H1 (cell line): Measurements from ENCODE around the gene IQSEC3. TPM values are rescaled to one million over a fixed set of nuclear protein-coding genes. Genes with fewer than 3 reads are reported as not detected.

Source experiments
- CTCF ChIA-PET: fragments of 300-600 bp; sonication (Branson Sonifier 250); formaldehyde crosslinking; loops from one replicate; lab custom pipeline; 2021; ENCODE audit not compliant: partially characterized antibody; lab: Charles Lee
- POLR2A ChIA-PET: fragments of 300-600 bp; sonication (Branson Sonifier 250); formaldehyde crosslinking; loops from one replicate; lab custom pipeline; 2021; ENCODE audit warnings: inconsistent platforms; ENCODE audit not compliant: partially characterized antibody; lab: Charles Lee
- DNase-seq, 2 experiments: peaks; one replicate each; pipeline versions ENCODE4 v3.0.0 to v3.0.0-alpha.2; 2010 to 2022; ENCODE audit warnings: low spot score in 2 of 2, low read depth in 1 of 2, mixed read lengths in 1 of 2
- FAIRE-seq: peaks from 2 replicates; lab custom pipeline; 2011; peaks lifted over from hg19 to GRCh38; lab: Jason Lieb, UNC
- H2AFZ ChIP-seq: 2 replicates; pipeline ENCODE4 v1.8.1; 2012; ENCODE audit warnings: low read length, inconsistent platforms
- H2AK5ac ChIP-seq: 2 replicates; pipeline ENCODE4 v1.6.1; 2013; ENCODE audit warnings: low read depth, low read length
- H2BK120ac ChIP-seq: replicated peaks from 2 replicates; pipeline ENCODE3; 2013; ENCODE audit warnings: low read depth, low read length, inconsistent platforms
- H2BK12ac ChIP-seq: 2 replicates; pipeline ENCODE4 v1.6.1; 2013; ENCODE audit warnings: low read depth, low read length
- H2BK15ac ChIP-seq: 2 replicates; pipeline ENCODE4 v1.6.1; 2013; ENCODE audit warnings: low read length
- H2BK20ac ChIP-seq: 2 replicates; pipeline ENCODE4 v1.6.1; 2013; ENCODE audit warnings: low read length
- H2BK5ac ChIP-seq: 2 replicates; pipeline ENCODE4 v1.6.1; 2013; ENCODE audit warnings: low read depth, low read length
- H3K14ac ChIP-seq: 2 replicates; pipeline ENCODE4 v1.6.1; 2013; ENCODE audit warnings: inconsistent platforms; ENCODE audit not compliant: insufficient read length
- H3K18ac ChIP-seq: 2 replicates; pipeline ENCODE4 v1.6.1; 2013; ENCODE audit warnings: low read length; ENCODE audit errors: extremely low read depth
- H3K23ac ChIP-seq: 2 replicates; pipeline ENCODE4 v1.6.1; 2013; ENCODE audit warnings: inconsistent platforms; ENCODE audit not compliant: insufficient read length
- H3K23me2 ChIP-seq: 2 replicates; pipeline ENCODE4 v1.6.1; 2013; ENCODE audit warnings: low read depth, low read length
- H3K27ac ChIP-seq: 2 replicates; pipeline ENCODE4 v1.6.1; 2011; ENCODE audit warnings: low read depth, low read length, inconsistent platforms
- H3K27me3 ChIP-seq, 4 experiments: replicated peaks in 1 of 4; 1 replicate in 1 of 4; 2 replicates in 3 of 4; pipeline versions ENCODE4 v1.6.1 to v1.8.1; 2011 to 2013; ENCODE audit warnings: low read length in 3 of 4, mild to moderate bottlenecking in 3 of 4, inconsistent platforms in 2 of 4, mixed read lengths in 2 of 4, moderate library complexity in 1 of 4; ENCODE audit not compliant: control insufficient read depth in 3 of 4, insufficient read depth in 3 of 4; ENCODE audit errors: extremely low read depth in 1 of 4
- H3K36me3 ChIP-seq, 4 experiments: 2 replicates each; pipeline versions ENCODE4 v1.6.1 to v1.8.1; 2011 to 2013; ENCODE audit warnings: mild to moderate bottlenecking in 4 of 4, low read length in 3 of 4, moderate library complexity in 2 of 4, control low read depth in 1 of 4, inconsistent platforms in 1 of 4; ENCODE audit not compliant: insufficient read depth in 4 of 4, control insufficient read depth in 2 of 4
- H3K4ac ChIP-seq: replicated peaks from 2 replicates; pipeline ENCODE3; 2013; ENCODE audit warnings: low read length, low read depth, mixed read lengths, inconsistent platforms; ENCODE audit not compliant: insufficient read length
- H3K4me1 ChIP-seq, 4 experiments: replicated peaks in 1 of 4; 1 replicate in 1 of 4; 2 replicates in 3 of 4; pipeline versions ENCODE4 v1.6.1 to v1.8.1; 2011 to 2013; ENCODE audit warnings: low read length in 3 of 4, inconsistent platforms in 2 of 4, mixed read lengths in 1 of 4; ENCODE audit not compliant: insufficient read depth in 4 of 4, control insufficient read depth in 3 of 4
- H3K4me2 ChIP-seq, 2 experiments: 2 replicates each; pipeline versions ENCODE4 v1.6.1 to v1.8.1; 2011 to 2013; ENCODE audit warnings: low read depth in 2 of 2, low read length in 2 of 2, control low read depth in 1 of 2, inconsistent platforms in 1 of 2, mild to moderate bottlenecking in 1 of 2; ENCODE audit not compliant: insufficient read depth in 1 of 2
- H3K4me3 ChIP-seq, 4 experiments: fragments of 200-600, 300-600 bp in 1 of 4; sonication (generic), shearing (Covaris generic), sonication (Bioruptor Twin) in 1 of 4; 2 replicates each; pipeline versions ENCODE4 v1.5.1 to v1.8.1; 2011 to 2016; ENCODE audit warnings: low read length in 4 of 4, low read depth in 3 of 4, control low read depth in 2 of 4, inconsistent platforms in 2 of 4, mild to moderate bottlenecking in 2 of 4, mixed read lengths in 1 of 4, moderate library complexity in 1 of 4; ENCODE audit not compliant: insufficient read depth in 2 of 4; ENCODE audit errors: extremely low read depth in 1 of 4
- H3K56ac ChIP-seq: replicated peaks from 2 replicates; pipeline ENCODE3; 2013; ENCODE audit warnings: low read depth, mild to moderate bottlenecking, mixed read lengths, low read length, inconsistent platforms; ENCODE audit not compliant: insufficient read length
- H3K79me1 ChIP-seq: 2 replicates; pipeline ENCODE4 v1.6.1; 2013; ENCODE audit warnings: low read depth, low read length, control low read depth
- H3K79me2 ChIP-seq, 2 experiments: 2 replicates each; pipeline versions ENCODE4 v1.6.1 to v1.8.1; 2012 to 2013; ENCODE audit warnings: low read length in 2 of 2, mild to moderate bottlenecking in 2 of 2, inconsistent platforms in 1 of 2; ENCODE audit not compliant: insufficient read depth in 2 of 2, control insufficient read depth in 1 of 2
- H3K9ac ChIP-seq, 4 experiments: replicated peaks in 1 of 4; 1 replicate in 1 of 4; 2 replicates in 3 of 4; pipeline versions ENCODE4 v1.6.1 to v1.8.1; 2011 to 2013; ENCODE audit warnings: low read depth in 3 of 4, low read length in 3 of 4, control low read depth in 2 of 4, mild to moderate bottlenecking in 2 of 4, moderate library complexity in 2 of 4, inconsistent platforms in 1 of 4; ENCODE audit errors: extremely low read depth in 1 of 4
- H3K9me3 ChIP-seq, 2 experiments: 2 replicates each; pipeline versions ENCODE4 v1.6.1 to v1.8.1; 2012 to 2013; ENCODE audit warnings: mild to moderate bottlenecking in 2 of 2, moderate library complexity in 2 of 2, control low read depth in 1 of 2, inconsistent platforms in 1 of 2, low read depth in 1 of 2, low read length in 1 of 2, mixed read lengths in 1 of 2; ENCODE audit not compliant: insufficient read depth in 2 of 2
- H4K20me1 ChIP-seq, 2 experiments: replicated peaks in 1 of 2; 2 replicates each; pipeline versions ENCODE3 to v1.8.1; 2011 to 2013; ENCODE audit warnings: inconsistent platforms in 2 of 2, low read length in 2 of 2, mild to moderate bottlenecking in 1 of 2; ENCODE audit not compliant: insufficient read depth in 2 of 2, control insufficient read depth in 1 of 2
- H4K5ac ChIP-seq: 2 replicates; pipeline ENCODE4 v1.6.1; 2013; ENCODE audit warnings: low read length, low read depth, mixed read lengths, inconsistent platforms; ENCODE audit not compliant: insufficient read length
- H4K8ac ChIP-seq: 2 replicates; pipeline ENCODE4 v1.8.0; 2013; ENCODE audit warnings: mild to moderate bottlenecking, moderate library complexity, low read length, inconsistent platforms; ENCODE audit not compliant: insufficient read depth; ENCODE audit errors: extremely low read depth
- H4K91ac ChIP-seq: replicated peaks from 2 replicates; pipeline ENCODE3; 2013; ENCODE audit warnings: low read length, mixed read lengths, inconsistent platforms; ENCODE audit not compliant: insufficient read length
- CHD2 ChIP-seq: IDR thresholded peaks from 2 replicates; pipeline ENCODE4 v1.6.1; 2012; ENCODE audit warnings: low read length, improper control_type of control experiment
- E2F6 ChIP-seq: IDR thresholded peaks from 2 replicates; pipeline ENCODE4 v1.6.1; 2012; ENCODE audit warnings: inconsistent platforms
- GTF2F1 ChIP-seq: IDR thresholded peaks from 2 replicates; pipeline ENCODE4 v1.6.1; 2012; ENCODE audit warnings: low read depth, low read length, improper control_type of control experiment, borderline replicate concordance
- JUN ChIP-seq: IDR thresholded peaks from 2 replicates; pipeline ENCODE4 v1.6.1; 2011; ENCODE audit warnings: low read depth, mild to moderate bottlenecking, improper control_type of control experiment, low read length
- SIRT6 ChIP-seq: IDR thresholded peaks from one replicate; pipeline ENCODE4 v1.7.1; 2012; ENCODE audit warnings: low read length, inconsistent platforms
- TAF1 ChIP-seq: IDR thresholded peaks from 2 replicates; pipeline ENCODE4 v1.6.1; 2011; ENCODE audit warnings: mild to moderate bottlenecking, low read depth, low read length
- TCF12 ChIP-seq: IDR thresholded peaks from 2 replicates; pipeline ENCODE4 v1.6.1; 2011; ENCODE audit warnings: low read depth, mild to moderate bottlenecking, low read length
- WGBS, 2 experiments: shearing (Covaris generic) in 1 of 2; methylation state at CpG; one replicate each; pipeline versions ENCODE4 v1.1.6 to v1.1.7; 2013 to 2015; ENCODE audit warnings: low lambda C conversion rate in 2 of 2, mixed read lengths in 2 of 2, inconsistent platforms in 1 of 2, low coverage in 1 of 2, missing lambda C conversion rate in 1 of 2; ENCODE audit not compliant: insufficient replicate concordance in 2 of 2, insufficient coverage in 1 of 2, insufficient read length in 1 of 2; ENCODE audit errors: extremely low coverage in 1 of 2, missing lambda C conversion rate in 1 of 2; 5-methylcytosine and 5-hydroxymethylcytosine counted together
- polyA plus RNA-seq, 7 experiments: library from polyadenylated mRNA; depleted of rRNA in 3 of 7; stranded (reverse) in 5 of 7; unstranded in 2 of 7; fragments of >200 nt in 5 of 7; fragments of 200-250 nt in 2 of 7; gene quantifications; 1 replicate in 5 of 7; 2 replicates in 1 of 7; 4 replicates in 1 of 7; pipeline versions ENCODE4 v1.2.1 to v1.2.3, GENCODE V29; 2011 to 2013; ENCODE audit warnings: missing spikeins in 2 of 7, mixed read lengths in 2 of 7
- total RNA-seq: library from RNA; stranded (reverse); fragmentation: NEBNext Ultra II Directional; extraction: Animal tissue kit (Norgen Biotek cat#: 25700); gene quantifications from 2 replicates; pipeline ENCODE4 v1.2.1, GENCODE V29; 2021

The IQSEC3 gene
- total and polyA plus RNA-seq, 2 of the 8 experiments (the other 6 are each of a cell fraction or from before 2014, with no cell fraction given), result 1.2 to 3.1 TPM

DNA sequence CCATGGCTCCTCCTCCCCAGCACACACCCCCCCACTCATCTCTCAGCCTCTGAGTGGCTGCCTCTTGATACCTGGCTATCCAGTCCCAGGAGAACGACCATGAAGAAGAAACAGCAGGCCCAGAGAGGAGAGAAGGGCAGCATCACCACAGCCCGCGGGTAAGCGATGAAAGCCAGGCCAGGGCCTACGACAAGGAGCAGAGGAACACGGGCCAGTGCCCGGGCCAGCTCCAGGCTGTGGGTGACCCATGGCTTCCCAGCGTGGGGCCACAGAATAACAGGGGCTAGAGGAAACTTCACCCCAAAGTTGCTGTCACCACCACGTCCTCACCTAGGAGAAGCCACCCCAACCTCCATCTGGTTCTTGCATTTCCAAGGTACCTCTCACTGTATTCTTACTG is 157.8 kb downstream of the IQSEC3 start:
- H2BK15ac ChIP-seq, result no peak overlapping the region
- H4K20me1 ChIP-seq, result no peaks in the 10 kb centered on the region
- no peak overlapping the region for H3K4me3 ChIP-seq
- ChIA-PET CTCF (interaction anchor here (0.6 to 5.5 kb wide), 10 partner anchors 9 to 580 kb away, joined by 3 to 28 read pairs (median 4); no protein-coding TSS in a partner anchor), POLR2A (no interaction called here)
- H3K4me1 ChIP-seq, result peaks cover 0 to 11% (median 9%) of the 10 kb centered on the region in 4 experiments; a peak in 6 of 7 replicates
- H4K5ac ChIP-seq, result no peak overlapping the region
- no peak for FAIRE-seq
- no peak overlapping the region for H3K4me2 ChIP-seq
- 0 out of 2 replicates have a peak, but pooled peaks cover 2% of the 10 kb centered on the region for H3K23me2 ChIP-seq
- no peak overlapping the region for H3K9ac ChIP-seq
- no peak overlapping the region for H2BK120ac ChIP-seq
- no peak overlapping the region for H2AK5ac ChIP-seq
- H3K18ac ChIP-seq, result no peak overlapping the region
- H2AFZ ChIP-seq, result no peak overlapping the region
- no peak overlapping the region for H2BK12ac ChIP-seq
- H3K14ac ChIP-seq, result no peak overlapping the region
- H2BK20ac ChIP-seq, result no peak overlapping the region
- H3K36me3 ChIP-seq, result no peaks in the 10 kb centered on the region
- H3K23ac ChIP-seq, result no peak overlapping the region
- H3K9me3 ChIP-seq, result no peaks in the 10 kb centered on the region
- no peaks in the 10 kb centered on the region for H3K79me1 ChIP-seq
- H2BK5ac ChIP-seq, result no peak overlapping the region
- H3K27ac ChIP-seq, result no peak overlapping the region
- H3K79me2 ChIP-seq, result no peaks in the 10 kb centered on the region
- DNase-seq, result no peak
- no peak overlapping the region for H4K91ac ChIP-seq
- H4K8ac ChIP-seq, result no peak overlapping the region
- peaks cover 0 to 2% (median 0%) of the 10 kb centered on the region in 4 experiments; a peak in 2 of 7 replicates for H3K27me3 ChIP-seq
- no peak overlapping the region for H3K4ac ChIP-seq
- H3K56ac ChIP-seq, result no peak overlapping the region
- 83% methylated on average over 8 of the region's 9 CpGs; no CpG with 5 or more reads in 1 of the 2 experiments for WGBS, 2 experiments
- TF ChIP-seq JUN (no peak), SIRT6 (no peak), TAF1 (no peak), CHD2 (no peak), E2F6 (no peak), GTF2F1 (no peak), TCF12 (no peak)
